VCaP (cell line): ENCODE measurements around the gene CERS6.

Experiments
- H3K27ac ChIP-seq: fragments of 450-650 bp; 2 replicates; pipeline ENCODE4 v1.5.1; 2017
- CTCF ChIP-seq: fragments of 450-650 bp; conservative IDR thresholded peaks from 2 replicates; pipeline ENCODE4 v1.5.1; 2017; ENCODE audit warnings: mild to moderate bottlenecking, moderate library complexity

Gene CERS6

DNA sequence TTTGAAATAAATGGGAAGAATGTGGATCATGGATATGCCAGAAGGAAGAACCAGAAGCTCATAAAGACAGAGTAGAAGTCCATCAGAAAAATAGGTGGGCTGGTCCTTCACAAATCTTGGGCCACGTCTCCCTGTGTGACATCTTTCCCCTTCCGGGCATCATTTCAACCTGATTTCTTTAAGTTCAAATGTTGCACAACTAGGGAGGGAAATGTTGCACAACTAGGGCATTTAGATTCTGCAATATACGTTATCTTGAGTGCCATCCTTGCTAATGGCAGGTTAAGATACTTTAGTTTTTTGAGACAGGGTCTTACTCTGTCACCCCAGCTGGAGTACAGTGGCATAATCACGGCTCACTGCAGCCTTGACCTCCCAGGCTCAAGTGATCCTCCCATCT is 129.6 kb downstream of the CERS6 start:
- H3K27ac ChIP-seq: no peak overlapping the region
- no peak for TF ChIP-seq CTCF

DNA sequence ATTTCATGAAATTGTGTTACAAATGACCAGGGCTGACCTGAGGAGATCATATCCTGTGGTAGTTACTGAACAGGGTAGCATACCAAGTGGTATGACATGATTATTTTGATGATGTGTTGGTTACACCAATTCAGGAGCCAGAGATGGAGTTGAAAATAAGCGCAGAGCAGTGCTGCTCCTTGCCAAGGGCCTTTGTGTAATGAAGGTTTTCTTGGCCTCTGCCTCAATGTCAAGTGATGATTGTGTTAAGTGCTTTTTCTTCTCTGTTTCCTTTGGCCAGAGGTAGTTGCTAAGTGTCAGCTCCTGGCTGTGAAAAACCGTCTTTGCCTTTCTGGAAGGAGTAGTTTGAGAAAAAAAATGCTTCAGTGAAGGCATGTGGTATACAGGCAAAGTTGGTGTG is 131.2 kb downstream of the CERS6 start:
- no peak overlapping the region for H3K27ac ChIP-seq
- no peak for TF ChIP-seq CTCF

- no peak overlapping the region for H3K27ac ChIP-seq
- no peak for TF ChIP-seq CTCF
Observed at GRCh38 chr2:168589236-168590211, 133.5 kb downstream of the CERS6 start.

DNA sequence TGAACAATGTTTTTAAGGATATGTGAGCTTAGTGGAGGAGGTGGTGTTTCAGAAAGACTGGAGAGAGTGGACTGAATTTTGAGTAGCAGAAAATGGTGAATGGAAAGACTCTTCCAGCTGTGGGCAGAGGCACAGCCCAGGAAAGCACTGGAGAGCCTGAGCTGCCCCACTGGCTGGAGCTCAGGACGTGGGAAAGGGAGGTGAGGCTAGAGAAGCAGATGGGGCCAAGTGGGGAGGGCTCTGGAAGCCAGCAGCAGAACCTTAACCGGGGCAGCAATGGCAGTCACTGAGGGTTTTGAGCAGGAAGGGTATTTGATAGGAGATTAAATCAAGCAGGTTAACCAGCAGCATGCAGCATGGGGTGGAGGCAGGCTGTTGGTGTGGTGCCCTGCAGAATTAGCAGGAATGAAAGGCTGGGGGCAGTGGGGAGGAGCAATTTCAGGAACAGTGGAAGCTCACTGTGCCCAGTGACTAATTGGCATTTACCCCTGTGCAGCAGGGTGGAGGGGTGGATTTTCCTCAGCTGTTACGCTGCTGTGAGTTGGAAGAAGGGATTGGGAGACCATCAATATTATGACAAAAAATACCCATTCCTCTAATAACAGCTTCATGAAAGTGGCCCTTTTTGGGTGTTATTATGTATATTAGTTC is 136.2 kb downstream of the CERS6 start:
- TF ChIP-seq CTCF: no peak
- no peak overlapping the region for H3K27ac ChIP-seq

DNA sequence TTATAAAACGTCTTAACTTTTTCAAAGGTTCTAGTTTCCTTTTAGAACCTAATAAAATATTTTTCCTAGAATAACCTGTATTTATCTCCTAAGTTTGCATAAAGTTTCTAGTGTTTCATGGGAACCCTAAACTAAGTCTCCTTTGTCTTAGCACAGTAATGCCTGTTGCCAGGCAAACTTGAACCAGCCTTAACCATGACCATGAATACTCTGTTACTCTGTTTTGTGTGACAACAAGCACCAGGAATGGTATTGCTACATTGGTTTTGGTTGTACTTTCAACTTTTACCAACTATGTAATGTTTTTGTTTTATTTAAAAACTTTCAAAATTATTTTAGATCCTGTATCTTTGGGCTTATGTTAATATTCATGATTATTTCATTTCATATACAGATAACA is 137.6 kb downstream of the CERS6 start:
- TF ChIP-seq CTCF: no peak
- H3K27ac ChIP-seq: no peak overlapping the region

DNA sequence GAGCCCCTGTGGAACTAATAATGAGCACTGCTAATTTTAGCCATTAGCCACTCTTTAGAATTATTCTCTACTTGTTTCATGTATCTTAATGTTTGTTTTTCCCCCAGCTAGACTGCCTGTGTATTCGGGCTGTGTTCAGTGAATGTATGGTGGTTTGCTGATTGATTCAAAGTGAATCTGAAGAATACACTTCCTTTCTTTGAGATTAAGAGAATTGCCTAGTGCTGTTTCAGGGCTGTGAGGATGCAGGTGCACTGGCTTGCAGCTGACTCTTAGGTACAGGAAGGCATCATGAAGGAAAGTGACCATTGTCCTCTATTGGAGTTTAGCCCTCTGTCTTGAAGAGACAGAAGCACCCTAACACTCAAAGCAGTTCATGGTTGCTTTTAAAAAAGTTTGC is 138.7 kb downstream of the CERS6 start:
- H3K27ac ChIP-seq: no peak overlapping the region
- no peak for TF ChIP-seq CTCF

GRCh38 chr2:168596881-168597655 is 141.0 kb downstream of the CERS6 start:
- no peak for TF ChIP-seq CTCF

More at GRCh38 chr2:168596881-168597655, 141.0 kb downstream of the CERS6 start:
- no peak overlapping the region for H3K27ac ChIP-seq
